ENCODE data around the gene NTMT2. TPM values are rescaled to one million over a fixed set of nuclear protein-coding genes. Genes with fewer than 3 reads are reported as not detected.

The NTMT2 gene
- total and polyA plus RNA-seq, 2 of the 8 experiments (the other 6 are each of a cell fraction or from before 2014, with no cell fraction given): 0.38 TPM; not detected in 1

DNA sequence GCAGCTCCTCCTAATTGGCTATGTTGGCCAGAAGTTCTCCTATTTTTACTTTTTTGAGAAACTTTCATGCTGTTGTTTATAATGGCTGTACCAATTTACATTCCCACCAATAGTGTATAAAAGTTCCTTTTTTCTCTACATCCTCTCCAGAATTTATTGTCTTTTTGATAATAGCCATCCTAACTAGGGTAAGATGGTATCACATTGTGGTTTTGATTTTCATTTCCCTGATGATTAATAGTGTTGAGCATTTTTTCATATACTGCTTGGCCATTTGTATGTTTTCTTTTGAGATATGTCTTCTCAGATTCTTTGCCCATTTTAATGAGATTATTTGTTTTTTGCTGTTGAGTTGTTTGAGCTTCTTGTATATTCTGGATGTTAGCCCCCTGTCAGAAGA is 46.8 kb downstream of the NTMT2 start:
- no peak overlapping the region for H3K23ac ChIP-seq (ENCODE audit: insufficient read length)
- H3K36me3 ChIP-seq (ENCODE audit: control insufficient read depth in 2 of 4, insufficient read depth in 4 of 4, low read length in 3 of 4): no peaks in the 10 kb centered on the region
- no peaks in the 10 kb centered on the region for H3K9me3 ChIP-seq (ENCODE audit: insufficient read depth in 2 of 2, low read depth in 1 of 2, low read length in 1 of 2)
- no peak overlapping the region for H3K56ac ChIP-seq (replicated peaks; ENCODE audit: insufficient read length, low read depth, low read length)
- no peak overlapping the region for H3K18ac ChIP-seq (ENCODE audit: extremely low read depth, low read length)
- H2BK20ac ChIP-seq (ENCODE audit: low read length): no peak overlapping the region
- H3K27ac ChIP-seq (ENCODE audit: low read depth, low read length): no peak overlapping the region
- no peak overlapping the region for H3K14ac ChIP-seq (ENCODE audit: insufficient read length)
- no peaks in the 10 kb centered on the region for H3K27me3 ChIP-seq (replicated peaks in 1 of 4; ENCODE audit: control insufficient read depth in 3 of 4, extremely low read depth in 1 of 4, insufficient read depth in 3 of 4, low read length in 3 of 4)
- H2BK120ac ChIP-seq (replicated peaks; ENCODE audit: low read depth, low read length): no peak overlapping the region
- H3K4me3 ChIP-seq (ENCODE audit: extremely low read depth in 1 of 4, insufficient read depth in 2 of 4, low read depth in 3 of 4, low read length in 4 of 4): no peak overlapping the region
- H4K20me1 ChIP-seq (replicated peaks in 1 of 2; ENCODE audit: control insufficient read depth in 1 of 2, insufficient read depth in 2 of 2, low read length in 2 of 2): no peaks in the 10 kb centered on the region
- H2BK12ac ChIP-seq (ENCODE audit: low read depth, low read length): no peak overlapping the region
- no peaks in the 10 kb centered on the region for H3K79me2 ChIP-seq (ENCODE audit: control insufficient read depth in 1 of 2, insufficient read depth in 2 of 2, low read length in 2 of 2)
- H2BK5ac ChIP-seq (ENCODE audit: low read depth, low read length): no peak overlapping the region
- H4K8ac ChIP-seq (ENCODE audit: extremely low read depth, insufficient read depth, low read length): no peak overlapping the region
- no peak overlapping the region for H4K91ac ChIP-seq (replicated peaks; ENCODE audit: insufficient read length, low read length)
- no peak overlapping the region for H4K5ac ChIP-seq (ENCODE audit: insufficient read length, low read depth, low read length)
- no peak overlapping the region for H3K9ac ChIP-seq (replicated peaks in 1 of 4; ENCODE audit: extremely low read depth in 1 of 4, low read depth in 3 of 4, low read length in 3 of 4)
- H3K4me2 ChIP-seq (ENCODE audit: insufficient read depth in 1 of 2, low read depth in 2 of 2, low read length in 2 of 2): no peak overlapping the region
- H2BK15ac ChIP-seq (ENCODE audit: low read length): no peak overlapping the region
- H2AK5ac ChIP-seq (ENCODE audit: low read depth, low read length): no peak overlapping the region
- DNase-seq (ENCODE audit: low read depth in 1 of 2, low spot score in 2 of 2) (no peak), FAIRE-seq (no peak)
- H3K79me1 ChIP-seq (ENCODE audit: low read depth, low read length): no peaks in the 10 kb centered on the region
- ChIA-PET CTCF (ENCODE audit: partially characterized antibody) (interaction anchor here (1.2 to 1.5 kb wide), 2 partner anchors 7 to 12 kb away, joined by 3 to 4 read pairs; no protein-coding TSS in a partner anchor), POLR2A (ENCODE audit: partially characterized antibody) (no interaction called here)
- H2AFZ ChIP-seq (ENCODE audit: low read length): no peak overlapping the region
- no peak overlapping the region for H3K4ac ChIP-seq (replicated peaks; ENCODE audit: insufficient read length, low read depth, low read length)
- H3K23me2 ChIP-seq (ENCODE audit: low read depth, low read length): no peaks in the 10 kb centered on the region
- H3K4me1 ChIP-seq (replicated peaks in 1 of 4; ENCODE audit: control insufficient read depth in 3 of 4, insufficient read depth in 4 of 4, low read length in 3 of 4): no peaks in the 10 kb centered on the region
- TF ChIP-seq HDAC2 (IDR thresholded peaks at IDR 0.05; ENCODE audit: borderline replicate concordance in 1 of 2, low read depth in 2 of 2, low read length in 2 of 2): no peak
- no peak for TF ChIP-seq RAD21 (IDR thresholded peaks at IDR 0.05 in 1 of 2, conservative IDR thresholded peaks at IDR 0.05 in 1 of 2; ENCODE audit: low read depth in 2 of 2, low read length in 2 of 2)
- TF ChIP-seq POLR2AphosphoS5 (IDR thresholded peaks at IDR 0.05; ENCODE audit: low read depth, low read length): no peak
- no peak for TF ChIP-seq RFX5 (IDR thresholded peaks at IDR 0.05; ENCODE audit: borderline replicate concordance, low read depth, low read length)
- no peak for TF ChIP-seq ZNF274 (IDR thresholded peaks at IDR 0.05; ENCODE audit: borderline replicate concordance, extremely low read depth, low read length)
- TF ChIP-seq MAFK (IDR thresholded peaks at IDR 0.05; ENCODE audit: low read depth, low read length): no peak
- TF ChIP-seq TBP (IDR thresholded peaks at IDR 0.05; ENCODE audit: low read depth, low read length): no peak
- TF ChIP-seq TAF7 (optimal IDR thresholded peaks at IDR 0.05; ENCODE audit: borderline replicate concordance, low read depth, low read length): no peak
- no peak for TF ChIP-seq SAP30 (IDR thresholded peaks at IDR 0.05; ENCODE audit: insufficient read depth, insufficient replicate concordance, low read length)
- no peak for TF ChIP-seq EZH2 (IDR thresholded peaks at IDR 0.05; ENCODE audit: low read depth, low read length, severe bottlenecking)
- TF ChIP-seq ASH2L (IDR thresholded peaks at IDR 0.05; ENCODE audit: low read length): no peak
- no peak for TF ChIP-seq CBX8 (IDR thresholded peaks at IDR 0.05; ENCODE audit: borderline replicate concordance, low read depth, low read length)
- no peak for TF ChIP-seq TEAD4 (IDR thresholded peaks at IDR 0.05; ENCODE audit: low read depth, low read length)
- no peak for TF ChIP-seq POU5F1 (IDR thresholded peaks at IDR 0.05; ENCODE audit: low read depth, low read length)
- TF ChIP-seq GABPA (IDR thresholded peaks at IDR 0.05; ENCODE audit: borderline replicate concordance, insufficient read depth, low read length): no peak
- no peak for TF ChIP-seq BACH1 (IDR thresholded peaks at IDR 0.05; ENCODE audit: low read length)
